Measurements from ENCODE around the gene WSB2. TPM values are rescaled to one million over a fixed set of nuclear protein-coding genes. Genes with fewer than 3 reads are reported as not detected.

Gene WSB2
- total RNA-seq, 1 experiment from 2014 or later: 55.9 TPM

DNA sequence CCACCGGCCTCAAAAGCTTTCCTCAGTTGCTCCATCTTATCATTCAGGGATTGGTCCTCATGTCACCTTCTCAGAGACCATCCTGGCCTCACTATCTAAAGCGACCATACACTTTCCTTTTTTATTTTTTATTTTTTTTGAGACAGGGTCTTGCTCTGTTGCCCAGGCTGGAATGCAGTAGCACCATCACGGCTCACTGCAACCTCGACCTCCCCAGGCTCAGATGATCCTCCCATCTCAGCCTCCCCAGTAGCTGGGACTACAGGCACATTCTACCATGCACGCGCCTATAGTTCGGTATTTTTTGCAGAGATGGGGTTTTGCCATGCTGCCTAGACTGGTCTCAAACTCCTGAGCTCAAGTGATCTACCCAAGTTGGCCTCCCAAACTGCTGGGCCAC is 2.8 kb downstream of the WSB2 start:
- no TSS peak for BruUV-seq (replicated peaks)
- peaks cover 31% of the 10 kb centered on the region for H3K4me1 Mint-ChIP-seq (ENCODE audit: insufficient read depth, unreplicated experiment)
- no peaks in the 10 kb centered on the region for H3K9me3 Mint-ChIP-seq (ENCODE audit: unreplicated experiment)
- no peak for DNase-seq (ENCODE audit: unreplicated experiment)
- H3K4me3 Mint-ChIP-seq (ENCODE audit: unreplicated experiment): no peak overlapping the region
- CTCF ChIA-PET: interaction anchor here (0.6 to 1.1 kb wide), 4 partner anchors 74 to 183 kb away, joined by 3 to 6 read pairs (median 4); no protein-coding TSS in a partner anchor
- POLR2A ChIA-PET: interaction anchor here (0.8 to 1.7 kb wide), 2 partner anchors 41 to 62 kb away, joined by 3 read pairs; no protein-coding TSS in a partner anchor
- TF ChIP-seq, protein P1, sequence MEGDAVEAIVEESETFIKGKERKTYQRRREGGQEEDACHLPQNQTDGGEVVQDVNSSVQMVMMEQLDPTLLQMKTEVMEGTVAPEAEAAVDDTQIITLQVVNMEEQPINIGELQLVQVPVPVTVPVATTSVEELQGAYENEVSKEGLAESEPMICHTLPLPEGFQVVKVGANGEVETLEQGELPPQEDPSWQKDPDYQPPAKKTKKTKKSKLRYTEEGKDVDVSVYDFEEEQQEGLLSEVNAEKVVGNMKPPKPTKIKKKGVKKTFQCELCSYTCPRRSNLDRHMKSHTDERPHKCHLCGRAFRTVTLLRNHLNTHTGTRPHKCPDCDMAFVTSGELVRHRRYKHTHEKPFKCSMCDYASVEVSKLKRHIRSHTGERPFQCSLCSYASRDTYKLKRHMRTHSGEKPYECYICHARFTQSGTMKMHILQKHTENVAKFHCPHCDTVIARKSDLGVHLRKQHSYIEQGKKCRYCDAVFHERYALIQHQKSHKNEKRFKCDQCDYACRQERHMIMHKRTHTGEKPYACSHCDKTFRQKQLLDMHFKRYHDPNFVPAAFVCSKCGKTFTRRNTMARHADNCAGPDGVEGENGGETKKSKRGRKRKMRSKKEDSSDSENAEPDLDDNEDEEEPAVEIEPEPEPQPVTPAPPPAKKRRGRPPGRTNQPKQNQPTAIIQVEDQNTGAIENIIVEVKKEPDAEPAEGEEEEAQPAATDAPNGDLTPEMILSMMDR (IDR thresholded peaks at IDR 0.05; ENCODE audit: unreplicated experiment): no peak
- no peak overlapping the region for H3K27ac Mint-ChIP-seq (ENCODE audit: low read depth, unreplicated experiment)
- no peaks in the 10 kb centered on the region for H3K27me3 Mint-ChIP-seq (ENCODE audit: insufficient read depth, unreplicated experiment)
- peaks cover 18% of the 10 kb centered on the region for H3K36me3 Mint-ChIP-seq (ENCODE audit: insufficient read depth, unreplicated experiment)
- intact Hi-C loops (cut with micrococcal nuclease): no loop called here

DNA sequence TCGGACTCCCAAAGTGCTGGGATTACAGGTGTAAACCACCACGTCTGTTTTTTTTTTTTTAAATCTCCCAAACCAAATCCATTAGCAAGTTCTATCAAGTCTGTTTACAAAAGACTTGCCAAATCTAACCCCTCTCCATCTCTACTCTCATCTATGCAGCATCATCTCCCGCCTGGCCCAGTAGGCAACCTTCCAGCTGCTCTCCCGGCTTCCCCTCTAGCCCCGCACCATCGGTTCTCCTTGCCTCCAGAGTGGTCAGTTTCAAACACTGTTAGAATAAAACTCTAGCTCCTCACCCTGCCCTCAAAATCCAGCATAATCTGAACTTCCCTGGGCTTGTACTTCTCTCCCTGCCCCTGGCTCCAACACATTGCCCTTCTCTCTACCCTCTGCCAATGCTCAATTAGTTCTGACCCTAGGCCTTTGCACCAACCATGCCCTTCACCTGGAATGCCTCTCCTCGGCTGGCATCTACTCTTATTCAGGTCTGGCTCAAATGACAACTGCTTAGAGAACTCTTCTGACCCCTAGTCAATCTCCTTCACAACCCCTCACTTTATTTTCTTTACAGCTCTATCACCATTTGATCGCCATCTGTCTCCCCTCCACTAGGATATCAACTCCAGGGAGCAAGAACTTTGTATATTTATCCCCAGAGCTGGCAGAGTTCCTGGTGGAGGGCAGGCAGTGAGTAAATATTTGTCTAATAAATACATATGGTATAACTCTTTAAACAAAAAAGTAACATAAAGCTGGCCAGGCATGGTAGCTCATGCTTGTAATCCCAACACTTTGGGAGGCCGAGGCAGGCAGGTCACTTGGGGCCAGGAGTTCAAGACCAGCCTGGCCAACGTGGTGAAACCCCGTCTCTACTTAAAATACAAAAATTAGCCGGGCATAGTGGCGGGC is 4.9 kb downstream of the WSB2 start:
- no TSS peak for BruUV-seq (replicated peaks)
- Mint-ChIP-seq H3K36me3 (ENCODE audit: insufficient read depth, unreplicated experiment) (peaks cover 19% of the 10 kb centered on the region), H3K27ac (ENCODE audit: low read depth, unreplicated experiment) (no peak overlapping the region), H3K4me1 (ENCODE audit: insufficient read depth, unreplicated experiment) (peaks cover 42% of the 10 kb centered on the region), H3K9me3 (ENCODE audit: unreplicated experiment) (no peaks in the 10 kb centered on the region), H3K4me3 (ENCODE audit: unreplicated experiment) (no peak overlapping the region), H3K27me3 (ENCODE audit: insufficient read depth, unreplicated experiment) (no peaks in the 10 kb centered on the region)
- CTCF ChIA-PET: interaction anchor here (0.5 to 1.2 kb wide), 9 partner anchors 10 to 881 kb away, joined by 3 to 7 read pairs (median 3); no protein-coding TSS in a partner anchor
- TF ChIP-seq, protein P1 (IDR thresholded peaks at IDR 0.05; ENCODE audit: unreplicated experiment): no peak
- intact Hi-C loops (cut with micrococcal nuclease): no loop called here
- POLR2A ChIA-PET: interaction anchor here (0.6 to 1.0 kb wide), 3 partner anchors 8 to 1496 kb away, joined by 3 to 4 read pairs (median 3); no protein-coding TSS in a partner anchor
- no peak for DNase-seq (ENCODE audit: unreplicated experiment)

DNA sequence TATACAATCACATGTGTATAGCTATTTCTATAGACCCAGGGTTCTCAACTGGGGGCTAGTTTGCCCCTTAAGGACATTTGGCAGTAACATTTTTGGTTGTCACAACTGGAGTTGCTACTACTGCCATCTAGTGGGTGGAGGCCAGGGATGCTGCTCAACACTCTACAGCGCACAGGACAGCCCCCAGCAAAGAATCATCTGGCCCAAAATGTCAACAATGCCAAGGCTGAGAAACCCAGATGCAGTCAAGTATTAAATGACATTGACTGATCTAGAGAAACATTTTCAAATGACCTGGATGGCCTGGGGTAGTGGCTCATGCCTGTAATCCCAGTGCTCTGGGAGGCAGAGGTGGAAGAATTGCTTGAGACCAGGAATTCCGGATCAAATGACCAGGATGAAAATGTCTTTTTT is 5.8 kb downstream of the WSB2 start:
- CTCF ChIA-PET: interaction anchor here (0.6 to 1.7 kb wide), 11 partner anchors 9 to 880 kb away, joined by 3 to 7 read pairs (median 5); no protein-coding TSS in a partner anchor
- POLR2A ChIA-PET: no interaction called here
- DNase-seq (ENCODE audit: unreplicated experiment): peak; percentile 47
- no peak overlapping the region for H3K27ac Mint-ChIP-seq (ENCODE audit: low read depth, unreplicated experiment)
- intact Hi-C loops (cut with micrococcal nuclease): no loop called here
- TF ChIP-seq, protein P1 (IDR thresholded peaks at IDR 0.05; ENCODE audit: unreplicated experiment): peak; percentile 33
- no peaks in the 10 kb centered on the region for H3K27me3 Mint-ChIP-seq (ENCODE audit: insufficient read depth, unreplicated experiment)
- H3K4me3 Mint-ChIP-seq (ENCODE audit: unreplicated experiment): no peak overlapping the region
- H3K36me3 Mint-ChIP-seq (ENCODE audit: insufficient read depth, unreplicated experiment): peaks cover 28% of the 10 kb centered on the region
- H3K9me3 Mint-ChIP-seq (ENCODE audit: unreplicated experiment): no peaks in the 10 kb centered on the region
- BruUV-seq (replicated peaks): no TSS peak
- peaks cover 42% of the 10 kb centered on the region for H3K4me1 Mint-ChIP-seq (ENCODE audit: insufficient read depth, unreplicated experiment)

Measured in MCF 10A (cell line).